ENCODE measurements around the gene ZNF418. TPM values are rescaled to one million over a fixed set of nuclear protein-coding genes. Genes with fewer than 3 reads are reported as not detected.

Gene ZNF418
- total and polyA plus RNA-seq, 2 of the 8 experiments (the other 6 are each of a cell fraction or from before 2014, with no cell fraction given): 10.5 to 18.8 TPM

DNA sequence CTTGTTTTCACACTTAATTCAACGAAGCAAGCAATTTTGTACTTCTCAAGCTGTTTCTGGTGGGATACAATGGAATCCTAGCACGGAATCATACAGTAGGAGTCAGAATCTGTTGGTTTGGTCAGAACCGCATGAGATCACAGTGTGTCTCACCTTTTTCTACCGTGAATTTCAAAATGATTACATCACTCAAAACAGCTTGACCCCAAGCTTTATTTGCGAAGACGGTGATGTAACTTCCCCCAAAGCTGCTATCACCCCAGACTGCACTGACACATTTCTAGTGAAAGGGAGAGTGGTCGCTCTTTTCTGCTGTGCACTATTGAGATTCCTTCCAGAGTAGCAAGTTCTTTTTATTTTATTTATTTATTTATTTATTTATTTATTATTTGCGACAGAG lies 29.6 kb upstream of the ZNF418 start (continued):
- TF ChIP-seq TAF1 (IDR thresholded peaks at IDR 0.05; ENCODE audit: low read depth, low read length): no peak
- TF ChIP-seq TBP (IDR thresholded peaks at IDR 0.05; ENCODE audit: low read depth, low read length): no peak
- no peak for TF ChIP-seq SAP30 (IDR thresholded peaks at IDR 0.05; ENCODE audit: insufficient read depth, insufficient replicate concordance, low read length)
- TF ChIP-seq, protein P1, sequence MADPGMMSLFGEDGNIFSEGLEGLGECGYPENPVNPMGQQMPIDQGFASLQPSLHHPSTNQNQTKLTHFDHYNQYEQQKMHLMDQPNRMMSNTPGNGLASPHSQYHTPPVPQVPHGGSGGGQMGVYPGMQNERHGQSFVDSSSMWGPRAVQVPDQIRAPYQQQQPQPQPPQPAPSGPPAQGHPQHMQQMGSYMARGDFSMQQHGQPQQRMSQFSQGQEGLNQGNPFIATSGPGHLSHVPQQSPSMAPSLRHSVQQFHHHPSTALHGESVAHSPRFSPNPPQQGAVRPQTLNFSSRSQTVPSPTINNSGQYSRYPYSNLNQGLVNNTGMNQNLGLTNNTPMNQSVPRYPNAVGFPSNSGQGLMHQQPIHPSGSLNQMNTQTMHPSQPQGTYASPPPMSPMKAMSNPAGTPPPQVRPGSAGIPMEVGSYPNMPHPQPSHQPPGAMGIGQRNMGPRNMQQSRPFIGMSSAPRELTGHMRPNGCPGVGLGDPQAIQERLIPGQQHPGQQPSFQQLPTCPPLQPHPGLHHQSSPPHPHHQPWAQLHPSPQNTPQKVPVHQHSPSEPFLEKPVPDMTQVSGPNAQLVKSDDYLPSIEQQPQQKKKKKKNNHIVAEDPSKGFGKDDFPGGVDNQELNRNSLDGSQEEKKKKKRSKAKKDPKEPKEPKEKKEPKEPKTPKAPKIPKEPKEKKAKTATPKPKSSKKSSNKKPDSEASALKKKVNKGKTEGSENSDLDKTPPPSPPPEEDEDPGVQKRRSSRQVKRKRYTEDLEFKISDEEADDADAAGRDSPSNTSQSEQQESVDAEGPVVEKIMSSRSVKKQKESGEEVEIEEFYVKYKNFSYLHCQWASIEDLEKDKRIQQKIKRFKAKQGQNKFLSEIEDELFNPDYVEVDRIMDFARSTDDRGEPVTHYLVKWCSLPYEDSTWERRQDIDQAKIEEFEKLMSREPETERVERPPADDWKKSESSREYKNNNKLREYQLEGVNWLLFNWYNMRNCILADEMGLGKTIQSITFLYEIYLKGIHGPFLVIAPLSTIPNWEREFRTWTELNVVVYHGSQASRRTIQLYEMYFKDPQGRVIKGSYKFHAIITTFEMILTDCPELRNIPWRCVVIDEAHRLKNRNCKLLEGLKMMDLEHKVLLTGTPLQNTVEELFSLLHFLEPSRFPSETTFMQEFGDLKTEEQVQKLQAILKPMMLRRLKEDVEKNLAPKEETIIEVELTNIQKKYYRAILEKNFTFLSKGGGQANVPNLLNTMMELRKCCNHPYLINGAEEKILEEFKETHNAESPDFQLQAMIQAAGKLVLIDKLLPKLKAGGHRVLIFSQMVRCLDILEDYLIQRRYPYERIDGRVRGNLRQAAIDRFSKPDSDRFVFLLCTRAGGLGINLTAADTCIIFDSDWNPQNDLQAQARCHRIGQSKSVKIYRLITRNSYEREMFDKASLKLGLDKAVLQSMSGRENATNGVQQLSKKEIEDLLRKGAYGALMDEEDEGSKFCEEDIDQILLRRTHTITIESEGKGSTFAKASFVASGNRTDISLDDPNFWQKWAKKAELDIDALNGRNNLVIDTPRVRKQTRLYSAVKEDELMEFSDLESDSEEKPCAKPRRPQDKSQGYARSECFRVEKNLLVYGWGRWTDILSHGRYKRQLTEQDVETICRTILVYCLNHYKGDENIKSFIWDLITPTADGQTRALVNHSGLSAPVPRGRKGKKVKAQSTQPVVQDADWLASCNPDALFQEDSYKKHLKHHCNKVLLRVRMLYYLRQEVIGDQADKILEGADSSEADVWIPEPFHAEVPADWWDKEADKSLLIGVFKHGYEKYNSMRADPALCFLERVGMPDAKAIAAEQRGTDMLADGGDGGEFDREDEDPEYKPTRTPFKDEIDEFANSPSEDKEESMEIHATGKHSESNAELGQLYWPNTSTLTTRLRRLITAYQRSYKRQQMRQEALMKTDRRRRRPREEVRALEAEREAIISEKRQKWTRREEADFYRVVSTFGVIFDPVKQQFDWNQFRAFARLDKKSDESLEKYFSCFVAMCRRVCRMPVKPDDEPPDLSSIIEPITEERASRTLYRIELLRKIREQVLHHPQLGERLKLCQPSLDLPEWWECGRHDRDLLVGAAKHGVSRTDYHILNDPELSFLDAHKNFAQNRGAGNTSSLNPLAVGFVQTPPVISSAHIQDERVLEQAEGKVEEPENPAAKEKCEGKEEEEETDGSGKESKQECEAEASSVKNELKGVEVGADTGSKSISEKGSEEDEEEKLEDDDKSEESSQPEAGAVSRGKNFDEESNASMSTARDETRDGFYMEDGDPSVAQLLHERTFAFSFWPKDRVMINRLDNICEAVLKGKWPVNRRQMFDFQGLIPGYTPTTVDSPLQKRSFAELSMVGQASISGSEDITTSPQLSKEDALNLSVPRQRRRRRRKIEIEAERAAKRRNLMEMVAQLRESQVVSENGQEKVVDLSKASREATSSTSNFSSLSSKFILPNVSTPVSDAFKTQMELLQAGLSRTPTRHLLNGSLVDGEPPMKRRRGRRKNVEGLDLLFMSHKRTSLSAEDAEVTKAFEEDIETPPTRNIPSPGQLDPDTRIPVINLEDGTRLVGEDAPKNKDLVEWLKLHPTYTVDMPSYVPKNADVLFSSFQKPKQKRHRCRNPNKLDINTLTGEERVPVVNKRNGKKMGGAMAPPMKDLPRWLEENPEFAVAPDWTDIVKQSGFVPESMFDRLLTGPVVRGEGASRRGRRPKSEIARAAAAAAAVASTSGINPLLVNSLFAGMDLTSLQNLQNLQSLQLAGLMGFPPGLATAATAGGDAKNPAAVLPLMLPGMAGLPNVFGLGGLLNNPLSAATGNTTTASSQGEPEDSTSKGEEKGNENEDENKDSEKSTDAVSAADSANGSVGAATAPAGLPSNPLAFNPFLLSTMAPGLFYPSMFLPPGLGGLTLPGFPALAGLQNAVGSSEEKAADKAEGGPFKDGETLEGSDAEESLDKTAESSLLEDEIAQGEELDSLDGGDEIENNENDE (IDR thresholded peaks at IDR 0.05; ENCODE audit: insufficient replicate concordance, low read length): no peak
- no peak for TF ChIP-seq POLR2A (IDR thresholded peaks at IDR 0.05; ENCODE audit: control extremely low read depth in 1 of 2, low read depth in 2 of 2, low read length in 2 of 2)
- no peak for TF ChIP-seq CHD2 (IDR thresholded peaks at IDR 0.05; ENCODE audit: low read length)
- TF ChIP-seq, protein P2, sequence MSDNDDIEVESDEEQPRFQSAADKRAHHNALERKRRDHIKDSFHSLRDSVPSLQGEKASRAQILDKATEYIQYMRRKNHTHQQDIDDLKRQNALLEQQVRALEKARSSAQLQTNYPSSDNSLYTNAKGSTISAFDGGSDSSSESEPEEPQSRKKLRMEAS (IDR thresholded peaks at IDR 0.05): no peak
